ENCODE data around the gene LARP1. TPM values are rescaled to one million over a fixed set of nuclear protein-coding genes. Genes with fewer than 3 reads are reported as not detected.
A peak's percentile ranks its signal among the peaks of the same experiment; 100 is the strongest.

LARP1 gene
- total RNA-seq, 3 donors from 2014 or later: 412 to 443 (median 432) TPM

DNA sequence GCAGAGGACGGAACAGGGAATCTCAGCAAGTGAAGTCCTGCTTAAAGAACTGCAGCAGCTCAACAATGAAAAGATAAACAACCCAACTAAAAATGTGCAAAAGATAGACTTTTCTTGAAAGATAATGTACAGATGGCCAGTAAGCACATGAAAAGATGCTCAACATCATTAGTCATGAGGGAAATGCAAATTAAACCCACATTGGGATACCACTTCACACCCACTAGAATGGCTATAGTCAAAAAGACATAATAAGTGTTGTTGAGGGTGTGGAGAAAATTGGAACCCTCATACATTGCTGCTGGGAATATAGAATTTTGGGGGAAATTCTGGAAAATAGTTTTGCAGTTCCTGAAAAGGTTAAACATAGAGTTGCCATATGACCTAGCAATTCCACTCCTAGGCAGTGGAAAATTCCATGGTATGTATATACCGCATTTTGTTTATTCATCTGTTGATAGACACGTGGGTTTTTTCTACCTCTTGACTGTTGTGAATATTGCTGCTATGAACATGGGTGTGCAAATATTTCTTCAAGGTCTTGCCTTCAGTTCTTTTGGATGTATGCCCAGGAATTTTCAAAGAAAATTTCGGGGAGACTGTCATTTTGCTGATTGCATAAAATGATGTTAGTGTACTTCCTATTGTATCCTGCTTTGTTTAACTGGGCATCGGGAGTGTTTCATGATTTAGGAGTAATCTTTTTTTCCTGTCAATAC lies 110.4 kb downstream of the LARP1 start:
- no peaks in the 10 kb centered on the region for H3K27me3 Mint-ChIP-seq (ENCODE audit: low read depth)
- H3K4me3 Mint-ChIP-seq: no peak overlapping the region
- no peaks in the 10 kb centered on the region for H3K9me3 Mint-ChIP-seq
- ATAC-seq (peak in 1 of 2 donors; percentile 46), DNase-seq (no peak)
- peaks cover 27% of the 10 kb centered on the region for H3K36me3 Mint-ChIP-seq (ENCODE audit: insufficient read depth)
- peaks cover 49% of the 10 kb centered on the region for H3K4me1 Mint-ChIP-seq (ENCODE audit: low read depth)

- H3K4me3 Mint-ChIP-seq: no peak overlapping the region
- ATAC-seq: no peak
- DNase-seq: no peak
- peaks cover 37% of the 10 kb centered on the region for H3K4me1 Mint-ChIP-seq (ENCODE audit: low read depth)
- no peaks in the 10 kb centered on the region for H3K9me3 Mint-ChIP-seq
- H3K36me3 Mint-ChIP-seq (ENCODE audit: insufficient read depth): peaks cover 31% of the 10 kb centered on the region
- no peaks in the 10 kb centered on the region for H3K27me3 Mint-ChIP-seq (ENCODE audit: low read depth)
These were observed 111.7 kb downstream of the LARP1 start for GRCh38 chr5:154866841-154867240.

Other genes starting within 250 kb of the LARP1 start
- under 1 TPM in 1 of 3 donors, not detected in 2; 0.40 TPM for gene FAXDC2, start 95.2 kb downstream of the LARP1 start, total RNA-seq
- 10 to 100 TPM; 44.9 to 50.1 (median 48.0) TPM for gene CNOT8, start 103.2 kb downstream of the LARP1 start, total RNA-seq
- 10 to 100 TPM; 31.7 to 43.3 (median 40.3) TPM for gene GEMIN5, start 182.8 kb downstream of the LARP1 start, total RNA-seq
- gene MRPL22, start 185.7 kb downstream of the LARP1 start, total RNA-seq: 10 to 100 TPM; 85.9 to 96.4 (median 96.0) TPM